Coronary artery (tissue), 2 donors: ENCODE measurements around the gene ST7L.

Experiments used
- DNase-seq: peaks from one replicate; pipeline ENCODE4 v3.0.0-alpha.2; 2017; ENCODE audit warnings: low spot score
- H3K27ac ChIP-seq, 2 donors: fragments of 200-600 bp; sonication (generic); one replicate each; pipeline ENCODE4 v1.5.1; 2016 to 2019
- H3K4me3 ChIP-seq: fragments of 200-600 bp; sonication (generic); 2 replicates; pipeline ENCODE4 v1.5.1; 2016; ENCODE audit warnings: mild to moderate bottlenecking, moderate library complexity
- CTCF ChIP-seq: fragments of 200-600 bp; sonication (generic); IDR thresholded peaks from one replicate; pipeline ENCODE4 v1.5.1; 2019; ENCODE audit warnings: antibody characterized with exemption

Gene ST7L

DNA sequence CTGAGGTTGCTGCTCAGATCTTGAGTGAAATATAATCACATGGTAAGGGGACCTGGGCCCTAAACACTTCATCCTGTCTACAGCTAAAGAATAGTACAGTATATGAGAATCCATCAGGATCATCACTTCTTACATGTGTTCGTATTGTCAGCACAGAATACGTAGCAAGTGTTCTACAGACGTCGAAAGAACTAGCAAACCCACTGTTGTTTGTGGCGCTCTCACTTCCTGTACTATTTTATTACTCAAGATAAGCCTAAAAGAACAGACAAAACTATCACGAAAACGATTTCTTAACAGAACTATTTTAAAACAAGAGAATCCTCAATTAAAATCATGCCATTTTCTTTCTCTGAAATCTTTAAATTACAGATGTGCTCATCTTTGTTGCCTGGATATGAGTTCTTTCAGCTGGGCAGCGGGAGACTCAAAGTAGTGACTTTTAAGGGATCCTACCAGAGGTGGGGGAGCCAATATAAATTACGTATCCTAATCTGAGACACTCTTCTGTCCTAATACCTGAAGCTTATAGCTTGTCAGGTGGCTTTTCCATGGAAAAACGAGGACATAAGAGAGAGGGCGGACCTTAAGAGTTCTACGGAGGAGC is 724 bp downstream of the ST7L start:
- H3K27ac ChIP-seq, result peak overlapping the region; percentile 97 to 98
- no peak for TF ChIP-seq CTCF
- peak overlapping the region; percentile 90 for H3K4me3 ChIP-seq
- no peak for DNase-seq

GRCh38 chr1:112614460-112615065 is 4.4 kb downstream of the ST7L start:
- Histone ChIP-seq H3K4me3 (no peak overlapping the region), H3K27ac (no peak overlapping the region)
- no peak for TF ChIP-seq CTCF
- DNase-seq, result no peak

- no peak for TF ChIP-seq CTCF
- Histone ChIP-seq H3K27ac (no peak overlapping the region), H3K4me3 (no peak overlapping the region)
- DNase-seq, result no peak
These were observed 13.2 kb downstream of the ST7L start for GRCh38 chr1:112605633-112606327.

- no peak overlapping the region for H3K27ac ChIP-seq
- no peak overlapping the region for H3K4me3 ChIP-seq
- no peak for TF ChIP-seq CTCF
- no peak for DNase-seq
These were observed 15.4 kb downstream of the ST7L start for GRCh38 chr1:112603541-112603940.

DNA sequence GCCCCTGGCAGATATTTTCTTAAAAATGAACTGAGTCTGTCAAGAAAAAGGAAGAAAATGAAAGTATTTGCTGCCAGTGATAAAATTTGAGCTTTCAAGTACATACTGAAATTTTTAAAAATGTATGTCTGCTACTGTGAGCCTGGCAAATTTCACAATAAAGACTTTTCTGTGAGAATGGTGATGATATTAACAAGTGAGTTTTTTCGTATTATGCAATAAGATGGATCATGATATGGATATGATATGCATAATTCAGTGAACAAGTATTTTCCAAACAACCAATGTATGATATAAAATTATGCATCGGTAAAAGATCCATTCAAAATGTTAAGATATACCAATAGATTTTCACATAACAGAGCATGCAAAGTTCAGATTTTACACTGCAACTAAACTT is 15.9 kb downstream of the ST7L start:
- no peak for TF ChIP-seq CTCF

DNA sequence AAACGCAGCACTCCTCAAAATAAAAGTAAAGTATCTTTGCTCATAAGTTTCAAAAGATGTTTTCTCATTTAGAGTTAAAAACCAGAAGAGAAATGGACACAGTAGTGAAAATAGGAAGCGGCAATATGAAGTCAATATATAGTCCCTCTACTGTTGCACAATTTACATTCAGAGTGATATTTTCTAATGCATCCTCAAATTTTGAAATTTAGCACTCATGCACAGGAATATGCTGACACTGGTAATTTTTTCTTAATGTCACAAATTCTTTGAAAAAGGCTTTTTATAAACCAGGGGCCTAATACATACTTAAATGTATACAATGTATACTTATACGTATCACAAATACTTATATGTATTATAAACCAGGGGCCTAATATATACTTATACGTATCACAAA is 19.5 kb downstream of the ST7L start:
- DNase-seq, result no peak
- TF ChIP-seq CTCF, result no peak
- no peak overlapping the region for H3K27ac ChIP-seq
- no peak overlapping the region for H3K4me3 ChIP-seq

More for the DNA sequence above, 15.9 kb downstream of the ST7L start:
- DNase-seq, result no peak
- Histone ChIP-seq H3K27ac (no peak overlapping the region), H3K4me3 (no peak overlapping the region)
